Dendritic cell treated with granulocyte-macrophage colony-stimulating factor and Interleukin-4, amounts not matched to agents 40 ng/mL and 50 ng/mL, for 4 days (primary cell): ENCODE results near the gene ESPNL.

Experiments used
- H3K27ac Mint-ChIP-seq: one replicate; pipeline ENCODE4 v1.8.0; 2022; ENCODE audit warnings: mild to moderate bottlenecking, mixed read lengths
- H3K27me3 Mint-ChIP-seq: one replicate; pipeline ENCODE4 v1.8.0; 2022; ENCODE audit warnings: mild to moderate bottlenecking, mixed read lengths
- H3K36me3 Mint-ChIP-seq: one replicate; pipeline ENCODE4 v1.8.0; 2022; ENCODE audit warnings: low read depth, mixed read lengths
- H3K4me1 Mint-ChIP-seq: one replicate; pipeline ENCODE4 v1.8.0; 2022; ENCODE audit warnings: low read depth, mixed read lengths
- H3K4me3 Mint-ChIP-seq: one replicate; pipeline ENCODE4 v1.8.0; 2022; ENCODE audit warnings: mild to moderate bottlenecking, moderate library complexity, mixed read lengths
- H3K9me3 Mint-ChIP-seq: one replicate; pipeline ENCODE4 v1.8.0; 2022; ENCODE audit warnings: mixed read lengths
- intact Hi-C: fragments of 100-400 bp; cut with micrococcal nuclease; formaldehyde crosslinking; loops from one replicate; pipeline ENCODE4 v1.15.0; 2022

Gene ESPNL

DNA sequence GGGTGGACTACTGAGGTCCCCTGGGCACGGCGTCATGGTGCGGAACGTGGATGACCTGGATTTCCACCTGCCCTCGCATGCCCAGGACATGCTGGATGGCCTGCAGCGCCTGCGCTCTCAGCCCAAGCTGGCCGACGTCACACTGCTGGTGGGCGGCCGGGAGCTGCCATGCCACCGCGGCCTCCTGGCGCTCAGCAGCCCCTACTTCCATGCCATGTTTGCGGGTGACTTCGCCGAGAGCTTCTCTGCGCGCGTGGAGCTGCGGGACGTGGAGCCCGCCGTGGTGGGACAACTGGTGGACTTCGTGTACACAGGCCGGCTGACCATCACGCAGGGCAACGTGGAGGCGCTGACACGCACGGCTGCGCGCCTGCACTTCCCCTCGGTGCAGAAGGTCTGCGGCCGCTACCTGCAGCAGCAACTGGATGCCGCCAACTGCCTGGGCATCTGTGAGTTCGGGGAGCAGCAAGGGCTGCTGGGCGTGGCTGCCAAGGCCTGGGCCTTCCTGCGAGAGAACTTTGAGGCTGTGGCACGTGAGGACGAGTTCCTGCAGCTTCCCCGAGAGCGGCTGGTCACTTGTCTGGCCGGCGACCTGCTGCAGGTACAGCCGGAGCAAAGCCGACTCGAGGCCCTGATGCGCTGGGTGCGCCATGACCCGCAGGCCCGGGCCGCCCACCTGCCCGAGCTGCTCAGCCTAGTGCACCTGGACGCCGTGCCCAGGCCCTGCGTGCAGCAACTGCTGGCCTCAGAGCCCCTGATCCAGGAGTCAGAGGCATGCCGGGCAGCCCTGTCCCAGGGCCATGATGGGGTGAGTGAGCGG lies 40.8 kb downstream of the ESPNL start:
- intact Hi-C loops, result no loop called here
- H3K36me3 Mint-ChIP-seq, result no peaks in the 10 kb centered on the region
- H3K4me1 Mint-ChIP-seq, result peaks cover 73% of the 10 kb centered on the region
- peak overlapping the region; percentile 84 for H3K27ac Mint-ChIP-seq
- H3K9me3 Mint-ChIP-seq, result no peaks in the 10 kb centered on the region
- peaks cover 1% of the 10 kb centered on the region for H3K27me3 Mint-ChIP-seq
- H3K4me3 Mint-ChIP-seq, result no peak overlapping the region

DNA sequence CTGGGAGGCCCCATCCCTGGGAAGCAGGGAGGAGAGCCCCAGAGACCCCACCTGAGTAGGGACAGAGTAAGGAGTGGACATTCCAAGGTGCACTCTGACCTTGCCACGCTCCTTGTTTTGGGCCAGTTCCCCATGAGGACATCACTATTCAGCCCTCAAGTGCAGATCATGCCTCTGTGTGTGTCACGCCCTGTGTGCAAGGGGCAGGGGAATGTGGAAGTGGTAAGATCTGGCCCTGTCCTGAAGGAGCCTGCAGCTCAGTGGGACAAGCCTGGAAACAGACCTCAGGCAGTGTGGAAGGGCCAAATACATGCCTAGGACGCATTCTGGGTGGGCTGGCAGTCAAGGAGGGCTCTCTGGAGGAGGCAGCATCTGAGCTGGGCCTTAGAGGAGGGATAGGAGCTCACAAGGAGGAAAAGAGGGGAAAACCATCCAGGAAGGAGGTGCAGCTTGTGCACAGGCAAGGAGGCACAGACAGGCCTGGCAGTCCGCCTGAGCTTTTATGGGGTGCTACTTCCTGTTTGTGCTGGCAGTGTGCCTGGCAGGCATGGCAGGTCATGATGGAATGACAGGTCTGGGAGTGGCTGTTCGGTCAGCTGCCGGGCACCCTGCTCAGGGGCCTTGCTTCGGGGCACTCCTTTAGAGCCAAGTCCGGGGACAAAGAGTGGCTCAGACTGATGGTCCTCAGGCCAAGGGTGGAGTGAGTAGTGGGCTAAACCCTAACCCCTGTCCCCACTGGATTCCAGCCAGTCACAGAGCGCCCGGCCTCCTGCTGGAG lies 41.6 kb downstream of the ESPNL start:
- Mint-ChIP-seq H3K27ac (peak overlapping the region; percentile 84), H3K9me3 (no peaks in the 10 kb centered on the region), H3K27me3 (peaks cover 1% of the 10 kb centered on the region), H3K4me1 (peaks cover 65% of the 10 kb centered on the region), H3K36me3 (no peaks in the 10 kb centered on the region), H3K4me3 (no peak overlapping the region)
- intact Hi-C loops, result no loop called here

DNA sequence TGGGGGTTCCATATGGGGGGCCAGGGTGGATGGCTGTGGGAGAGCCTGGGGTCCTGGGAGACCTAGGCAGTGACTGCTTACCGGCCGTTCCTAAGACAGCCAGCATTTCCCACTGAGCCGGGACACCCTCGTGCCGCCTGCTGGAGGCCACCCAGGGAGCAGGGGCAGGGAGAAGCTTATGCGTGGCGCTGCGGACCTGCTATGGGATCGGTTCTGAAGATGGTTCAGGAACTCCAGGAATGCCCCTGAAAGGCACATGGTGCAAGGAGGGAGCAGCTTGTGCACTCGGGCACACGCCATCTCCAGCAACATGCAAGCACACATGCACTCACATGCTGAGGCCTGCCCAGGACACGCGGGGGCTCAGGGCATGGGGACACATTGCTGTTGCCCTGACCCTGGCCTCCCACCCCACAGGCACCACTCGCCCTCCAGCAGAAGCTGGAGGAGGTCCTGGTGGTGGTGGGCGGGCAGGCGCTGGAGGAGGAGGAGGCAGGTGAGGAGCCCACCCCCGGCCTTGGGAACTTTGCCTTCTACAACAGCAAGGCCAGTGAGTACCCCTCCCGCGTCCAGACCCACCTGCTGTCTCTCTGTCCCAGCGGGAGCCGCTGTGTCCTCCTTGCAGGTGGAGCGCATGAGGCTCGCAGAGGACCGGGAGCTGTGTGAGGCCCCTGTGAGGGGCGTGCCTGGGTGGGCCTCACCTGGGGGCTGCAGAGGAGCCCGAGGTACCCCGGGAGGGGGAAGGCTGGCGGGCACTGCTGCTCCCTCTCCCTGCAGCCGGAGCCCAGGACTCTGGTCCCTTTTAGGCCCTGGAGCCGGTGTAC lies 42.5 kb downstream of the ESPNL start:
- H3K9me3 Mint-ChIP-seq, result no peaks in the 10 kb centered on the region
- H3K4me1 Mint-ChIP-seq, result peaks cover 57% of the 10 kb centered on the region
- intact Hi-C loops, result no loop called here
- no peak overlapping the region for H3K4me3 Mint-ChIP-seq
- no peaks in the 10 kb centered on the region for H3K36me3 Mint-ChIP-seq
- H3K27ac Mint-ChIP-seq, result peak overlapping the region; percentile 84
- H3K27me3 Mint-ChIP-seq, result peaks cover 1% of the 10 kb centered on the region

DNA sequence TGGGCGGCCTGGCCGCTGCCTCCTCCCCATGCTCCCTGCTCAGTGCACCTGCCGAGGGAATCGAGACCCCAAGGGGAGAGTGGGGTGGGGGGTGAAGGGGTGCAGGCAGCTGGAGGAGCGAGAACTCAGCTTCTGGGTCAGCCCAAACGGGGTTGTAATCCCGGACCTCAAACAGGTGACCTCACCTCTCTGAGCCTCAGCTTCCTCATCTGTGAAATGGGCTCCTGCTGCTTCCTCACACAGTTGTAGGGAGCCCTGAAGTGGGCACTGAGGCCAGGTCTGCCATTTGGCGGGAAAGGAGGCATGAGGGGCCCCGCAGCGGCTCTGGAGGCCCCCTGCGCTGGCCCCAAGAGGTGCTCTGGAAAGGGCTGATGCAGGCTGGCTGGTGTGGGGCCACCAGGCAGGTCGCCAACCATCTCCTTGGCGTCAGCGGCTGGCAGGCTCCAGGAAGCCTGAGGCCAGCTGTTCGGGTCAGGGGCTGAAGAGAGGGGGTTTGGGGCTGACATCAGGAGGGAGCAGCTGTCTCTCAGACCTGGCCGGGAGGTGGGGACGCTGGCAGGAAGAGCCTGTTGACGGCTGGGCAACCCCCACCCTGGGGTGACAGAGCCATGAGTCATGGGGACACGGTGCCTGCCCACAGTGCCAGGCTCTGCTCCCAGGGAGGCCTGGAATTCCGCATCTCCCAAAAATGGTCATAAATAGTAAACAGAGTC lies 43.3 kb downstream of the ESPNL start:
- no peaks in the 10 kb centered on the region for H3K36me3 Mint-ChIP-seq
- no peaks in the 10 kb centered on the region for H3K9me3 Mint-ChIP-seq
- H3K4me1 Mint-ChIP-seq, result peaks cover 49% of the 10 kb centered on the region
- intact Hi-C loops, result no loop called here
- peak overlapping the region; percentile 45 for H3K27ac Mint-ChIP-seq
- H3K4me3 Mint-ChIP-seq, result no peak overlapping the region
- peaks cover 1% of the 10 kb centered on the region for H3K27me3 Mint-ChIP-seq

DNA sequence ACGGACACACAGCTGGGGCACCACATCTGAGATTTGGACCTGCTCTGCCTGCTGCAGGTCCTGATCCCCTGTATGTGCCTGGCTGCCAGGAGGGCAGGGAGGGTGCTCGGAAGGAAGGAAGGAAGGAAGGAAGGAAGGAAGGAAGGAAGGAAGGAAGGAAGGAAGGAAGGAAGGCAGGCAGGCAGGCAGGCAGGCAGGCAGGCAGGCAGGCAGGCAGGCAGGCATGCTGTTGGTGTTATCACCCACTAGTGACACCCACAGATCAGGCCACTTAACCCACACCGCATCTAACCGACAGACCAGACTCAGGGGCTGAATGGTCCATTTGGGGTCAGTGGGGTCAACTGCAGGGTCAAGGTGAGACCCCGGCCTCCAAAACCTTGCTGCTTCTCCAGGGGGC lies 44.1 kb downstream of the ESPNL start:
- H3K4me3 Mint-ChIP-seq, result no peak overlapping the region
- H3K4me1 Mint-ChIP-seq, result peaks cover 47% of the 10 kb centered on the region
- H3K27me3 Mint-ChIP-seq, result peaks cover 1% of the 10 kb centered on the region
- H3K27ac Mint-ChIP-seq, result peak overlapping the region; percentile 45
- intact Hi-C loops, result no loop called here
- H3K36me3 Mint-ChIP-seq, result no peaks in the 10 kb centered on the region
- H3K9me3 Mint-ChIP-seq, result no peaks in the 10 kb centered on the region

DNA sequence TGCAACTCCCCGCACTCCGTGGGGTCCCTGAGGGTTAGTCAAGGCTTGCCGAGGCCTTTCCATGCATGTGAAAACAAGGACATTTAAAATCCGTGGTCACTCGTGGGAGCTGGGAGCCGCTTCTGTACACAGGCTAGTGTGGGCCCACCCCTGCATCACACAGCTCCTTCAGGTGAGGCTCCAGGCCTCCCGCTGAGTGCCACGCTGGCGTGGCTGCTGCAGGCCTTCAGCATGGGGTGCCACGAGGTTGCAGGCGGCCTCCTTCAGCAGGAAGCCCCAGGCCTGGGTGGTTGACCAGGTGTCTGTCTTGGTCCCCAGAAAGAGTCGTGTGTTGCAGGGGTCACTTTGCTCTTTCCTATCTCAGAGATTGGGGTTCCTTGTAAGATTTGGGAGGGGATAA lies 44.9 kb downstream of the ESPNL start:
- no peaks in the 10 kb centered on the region for H3K9me3 Mint-ChIP-seq
- no peaks in the 10 kb centered on the region for H3K36me3 Mint-ChIP-seq
- no peak overlapping the region for H3K27ac Mint-ChIP-seq
- H3K27me3 Mint-ChIP-seq, result peaks cover 1% of the 10 kb centered on the region
- intact Hi-C loops, result no loop called here
- H3K4me1 Mint-ChIP-seq, result peaks cover 40% of the 10 kb centered on the region
- no peak overlapping the region for H3K4me3 Mint-ChIP-seq

DNA sequence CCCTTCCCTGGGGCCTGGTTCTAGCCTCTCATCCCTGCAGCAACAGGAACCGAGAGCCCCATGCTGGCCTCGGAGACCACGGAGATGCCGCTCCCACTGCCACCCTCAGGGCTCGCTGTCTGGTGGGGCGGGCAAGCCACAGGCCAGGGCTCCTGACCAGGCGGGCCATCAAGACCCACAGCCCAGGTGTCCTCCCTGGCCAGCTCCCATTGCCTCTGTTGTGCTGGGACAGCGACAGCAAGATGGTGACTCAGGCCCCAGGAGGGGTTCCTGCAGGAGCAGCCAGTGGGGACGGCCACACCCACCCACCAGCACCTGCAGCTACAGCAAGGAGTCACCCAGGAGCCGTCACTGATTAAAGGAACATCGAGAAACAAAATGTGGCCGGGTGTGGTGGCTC lies 45.7 kb downstream of the ESPNL start:
- Mint-ChIP-seq H3K4me3 (no peak overlapping the region), H3K27me3 (peaks cover 1% of the 10 kb centered on the region), H3K9me3 (no peaks in the 10 kb centered on the region), H3K27ac (no peak overlapping the region), H3K4me1 (peaks cover 32% of the 10 kb centered on the region), H3K36me3 (no peaks in the 10 kb centered on the region)
- intact Hi-C loops, result no loop called here

DNA sequence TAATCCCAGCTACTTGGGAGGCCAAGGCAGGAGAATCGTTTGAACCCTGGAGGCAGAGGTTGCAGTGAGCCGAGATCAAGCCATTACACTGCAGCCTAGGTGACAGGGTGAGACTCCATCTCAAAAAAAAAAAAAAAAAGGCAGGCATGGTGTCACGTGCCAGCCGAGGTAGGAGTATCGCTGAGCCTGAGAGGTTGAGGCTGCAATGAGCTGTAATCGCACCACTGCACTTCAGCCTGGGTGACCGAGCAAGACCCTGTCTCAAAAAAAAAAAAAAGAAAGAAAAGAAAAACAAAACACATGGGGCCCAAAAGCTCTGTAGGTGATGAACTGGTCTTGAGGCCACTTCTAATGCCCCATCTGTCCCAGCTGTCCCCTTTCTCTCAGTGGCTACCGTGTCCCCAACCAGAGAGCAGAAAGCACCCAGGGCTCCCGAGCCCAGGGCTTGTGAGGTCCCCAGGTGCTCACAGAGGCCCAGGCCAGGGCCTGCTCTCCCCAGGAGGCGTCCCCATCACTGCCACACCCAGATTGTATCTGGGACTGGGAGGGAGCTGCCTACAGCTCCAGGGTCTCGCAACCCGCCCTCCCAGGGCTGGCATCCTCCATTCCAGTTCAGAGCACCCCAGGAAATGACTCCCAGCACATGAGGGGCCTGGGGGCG lies 46.9 kb downstream of the ESPNL start:
- intact Hi-C loops, result no loop called here
- H3K27ac Mint-ChIP-seq, result no peak overlapping the region
- H3K36me3 Mint-ChIP-seq, result no peaks in the 10 kb centered on the region

DNA sequence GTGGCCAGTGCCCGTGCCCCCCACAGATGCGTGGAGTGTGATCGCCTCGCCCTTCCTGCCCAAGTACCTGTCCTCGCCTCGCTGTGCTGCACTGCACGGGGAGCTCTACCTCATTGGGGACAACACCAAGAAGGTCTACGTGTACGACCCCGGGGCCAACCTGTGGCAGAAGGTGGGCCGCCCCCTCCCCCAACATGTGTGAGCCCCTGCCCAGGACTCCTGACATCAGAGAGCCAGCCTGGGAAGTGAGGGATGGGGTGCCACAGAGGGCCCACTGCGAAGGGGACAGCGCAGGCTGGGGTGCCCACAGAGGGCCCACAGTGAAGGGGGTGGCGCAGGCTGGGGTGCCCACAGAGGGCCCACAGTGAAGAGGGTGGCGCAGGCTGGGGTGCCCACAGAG lies 48.8 kb downstream of the ESPNL start:
- H3K27me3 Mint-ChIP-seq, result peaks cover 7% of the 10 kb centered on the region
- H3K4me1 Mint-ChIP-seq, result peaks cover 3% of the 10 kb centered on the region
- no peaks in the 10 kb centered on the region for H3K9me3 Mint-ChIP-seq
- H3K27ac Mint-ChIP-seq, result no peak overlapping the region
- H3K4me3 Mint-ChIP-seq, result no peak overlapping the region
- no peaks in the 10 kb centered on the region for H3K36me3 Mint-ChIP-seq
- intact Hi-C loops, result no loop called here

More for the DNA sequence above, 46.9 kb downstream of the ESPNL start:
- peaks cover 1% of the 10 kb centered on the region for H3K27me3 Mint-ChIP-seq
- peaks cover 20% of the 10 kb centered on the region for H3K4me1 Mint-ChIP-seq
- no peaks in the 10 kb centered on the region for H3K9me3 Mint-ChIP-seq
- H3K4me3 Mint-ChIP-seq, result no peak overlapping the region

DNA sequence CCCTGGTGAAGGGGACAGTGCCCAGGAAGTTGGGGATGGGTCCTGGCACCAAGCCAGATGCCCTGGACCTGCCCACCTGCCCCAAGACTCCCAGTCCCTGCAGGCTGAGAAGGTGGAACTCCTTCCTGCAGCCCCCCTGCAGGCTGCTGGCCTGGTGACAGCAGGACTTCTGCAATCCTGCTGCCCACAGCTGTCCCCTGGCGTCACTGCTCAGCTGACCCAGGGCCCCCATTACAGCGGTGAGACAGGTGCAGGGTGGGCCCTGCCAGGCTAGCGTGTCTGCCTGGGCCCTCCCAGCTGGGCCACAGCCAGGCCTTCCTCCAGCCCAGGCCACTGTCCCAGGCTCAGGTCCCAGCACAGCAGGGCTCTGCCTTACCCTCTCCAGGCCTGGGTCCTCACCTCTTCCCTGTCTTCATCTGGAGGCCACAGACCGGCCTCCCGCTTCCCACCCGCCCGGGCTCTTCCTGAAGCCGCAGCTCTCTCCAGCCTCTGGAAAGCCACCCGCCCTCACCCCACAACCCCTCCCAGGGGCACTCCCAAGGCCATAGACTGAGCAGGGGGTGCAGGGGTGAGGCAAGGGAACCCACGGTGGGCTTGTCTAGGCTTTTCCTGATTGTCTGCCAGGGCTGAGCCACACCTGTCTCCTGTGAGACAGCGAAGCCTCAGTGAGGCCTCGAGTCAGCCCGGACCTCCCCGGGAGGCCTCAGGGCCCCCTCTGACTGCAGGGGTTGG lies 49.9 kb downstream of the ESPNL start:
- no peaks in the 10 kb centered on the region for H3K4me1 Mint-ChIP-seq
- H3K36me3 Mint-ChIP-seq, result no peaks in the 10 kb centered on the region

DNA sequence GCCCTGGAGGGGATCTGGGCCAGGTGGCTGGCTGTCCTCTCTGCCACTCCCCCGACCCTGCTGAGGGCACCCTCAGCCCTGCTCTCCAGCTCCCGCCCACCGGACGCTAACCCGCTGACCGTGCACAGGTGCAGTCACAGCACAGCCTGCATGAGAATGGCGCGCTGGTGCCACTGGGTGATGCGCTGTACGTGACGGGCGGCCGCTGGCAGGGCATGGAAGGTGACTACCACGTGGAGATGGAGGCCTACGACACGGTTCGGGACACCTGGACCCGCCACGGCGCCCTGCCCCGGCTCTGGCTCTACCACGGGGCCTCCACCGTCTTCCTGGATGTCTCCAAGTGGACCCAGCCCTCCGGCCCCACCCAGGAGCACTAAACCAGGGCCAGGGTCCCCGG lies 50.5 kb downstream of the ESPNL start:
- intact Hi-C loops, result no loop called here
- H3K4me1 Mint-ChIP-seq, result no peaks in the 10 kb centered on the region
- no peak overlapping the region for H3K27ac Mint-ChIP-seq
- no peak overlapping the region for H3K4me3 Mint-ChIP-seq
- H3K27me3 Mint-ChIP-seq, result peaks cover 5% of the 10 kb centered on the region
- no peaks in the 10 kb centered on the region for H3K9me3 Mint-ChIP-seq
- H3K36me3 Mint-ChIP-seq, result no peaks in the 10 kb centered on the region

More for the DNA sequence above, 49.9 kb downstream of the ESPNL start:
- intact Hi-C loops, result no loop called here
- Mint-ChIP-seq H3K9me3 (no peaks in the 10 kb centered on the region), H3K4me3 (no peak overlapping the region), H3K27me3 (peaks cover 5% of the 10 kb centered on the region), H3K27ac (no peak overlapping the region)

DNA sequence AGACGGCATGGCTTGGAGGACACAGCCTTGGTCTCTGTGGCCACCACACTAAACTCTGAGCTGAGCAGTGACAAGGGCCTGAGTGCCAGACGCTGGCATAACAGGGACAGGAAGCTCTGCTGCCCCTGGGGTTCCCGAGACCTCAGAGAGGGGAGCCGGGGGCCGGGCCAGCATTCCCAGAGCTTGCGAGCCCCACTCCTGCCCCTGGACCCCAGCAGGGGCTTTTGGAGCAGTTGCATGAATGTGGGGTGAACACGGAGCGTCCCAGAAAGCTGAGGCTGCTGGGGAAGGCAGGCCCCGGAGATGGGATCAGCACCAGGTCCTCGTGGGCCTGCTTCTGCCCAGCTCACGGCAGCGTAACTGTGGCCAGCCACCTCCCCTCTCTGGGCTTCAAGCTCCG lies 51.1 kb downstream of the ESPNL start:
- H3K27ac Mint-ChIP-seq, result no peak overlapping the region
- no peaks in the 10 kb centered on the region for H3K36me3 Mint-ChIP-seq

More for the DNA sequence above, 51.1 kb downstream of the ESPNL start:
- no peaks in the 10 kb centered on the region for H3K4me1 Mint-ChIP-seq
- H3K4me3 Mint-ChIP-seq, result no peak overlapping the region
- peaks cover 8% of the 10 kb centered on the region for H3K27me3 Mint-ChIP-seq
- intact Hi-C loops, result no loop called here
- no peaks in the 10 kb centered on the region for H3K9me3 Mint-ChIP-seq
